NCI-H748 treated with DMSO at 0.1 percent for 48 hours (cell line): ENCODE results near the gene AEBP1.

Experiments
- DNase-seq: peaks from one replicate; lab custom pipeline; 2025; lab: John Stamatoyannopoulos, UW

The AEBP1 gene

DNA sequence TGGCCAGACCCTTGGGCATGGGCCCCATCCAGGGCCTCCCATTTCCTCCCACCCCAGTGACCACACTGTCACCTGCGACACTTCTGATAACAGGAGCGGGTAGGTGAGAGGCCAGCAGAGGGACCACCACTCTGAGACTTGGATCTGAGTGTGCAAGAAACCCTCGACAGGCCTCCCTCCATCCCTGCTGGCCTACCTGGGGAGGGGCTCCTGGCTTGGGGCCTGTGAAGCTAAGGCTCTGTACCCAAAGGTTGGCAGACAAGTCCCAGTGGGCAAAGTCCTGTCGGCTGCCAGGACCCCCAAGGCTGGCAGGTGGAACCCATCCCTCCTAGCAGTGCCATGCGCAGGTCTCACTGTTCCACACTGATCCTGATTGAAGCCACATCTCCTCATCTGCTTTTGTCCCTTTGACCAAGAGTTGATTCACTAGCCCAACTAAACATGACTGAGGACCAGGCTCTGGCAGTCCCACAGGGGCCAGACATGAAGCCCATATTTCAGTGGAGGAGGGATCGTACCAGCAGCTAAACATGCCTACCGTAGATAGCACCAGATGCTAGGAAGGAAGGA is 37.6 kb upstream of the AEBP1 start:
- DNase-seq: no peak

DNA sequence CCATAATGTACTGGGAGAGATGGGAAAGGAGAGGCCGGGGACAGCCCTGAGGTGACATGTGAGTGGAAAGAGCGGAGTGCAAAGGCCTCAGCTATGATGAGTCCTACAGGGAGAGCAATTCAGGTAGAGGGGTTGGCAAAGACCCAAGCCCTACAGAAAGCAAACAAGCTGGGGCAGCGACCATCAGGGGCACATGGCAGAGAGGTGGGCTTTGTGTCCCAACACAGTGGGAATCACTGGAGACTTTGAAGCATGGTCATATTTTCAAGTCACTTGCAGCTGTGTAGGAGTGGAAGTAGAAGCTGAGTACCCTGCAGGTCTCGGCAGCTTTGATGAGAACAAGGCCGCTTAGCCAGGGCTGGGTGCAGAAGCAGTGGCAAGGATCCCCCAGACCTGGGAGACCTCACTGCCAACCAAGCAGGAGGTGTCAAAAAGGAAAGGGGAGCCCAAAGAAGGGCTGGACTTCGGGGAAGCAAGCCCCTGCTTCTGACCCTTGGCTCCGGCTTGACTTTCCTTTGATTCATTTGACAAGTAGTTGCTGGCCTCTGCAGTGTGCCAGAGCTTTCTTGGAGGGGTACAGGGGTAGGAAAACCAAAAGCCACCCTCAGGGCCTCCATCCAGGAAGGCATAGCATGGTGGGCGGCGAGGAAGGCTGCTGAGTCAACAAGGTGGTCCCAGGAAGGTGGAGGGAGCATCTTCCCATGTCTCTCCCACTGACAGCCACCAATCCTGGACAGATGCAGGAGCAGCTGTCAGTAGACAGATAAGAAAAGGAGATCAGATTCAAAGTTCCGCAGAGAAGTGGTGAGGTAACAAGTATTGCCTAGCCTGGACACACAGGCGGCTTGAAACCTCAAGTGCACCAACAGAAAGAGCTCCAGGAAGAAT is 36.8 kb upstream of the AEBP1 start:
- no peak for DNase-seq

DNA sequence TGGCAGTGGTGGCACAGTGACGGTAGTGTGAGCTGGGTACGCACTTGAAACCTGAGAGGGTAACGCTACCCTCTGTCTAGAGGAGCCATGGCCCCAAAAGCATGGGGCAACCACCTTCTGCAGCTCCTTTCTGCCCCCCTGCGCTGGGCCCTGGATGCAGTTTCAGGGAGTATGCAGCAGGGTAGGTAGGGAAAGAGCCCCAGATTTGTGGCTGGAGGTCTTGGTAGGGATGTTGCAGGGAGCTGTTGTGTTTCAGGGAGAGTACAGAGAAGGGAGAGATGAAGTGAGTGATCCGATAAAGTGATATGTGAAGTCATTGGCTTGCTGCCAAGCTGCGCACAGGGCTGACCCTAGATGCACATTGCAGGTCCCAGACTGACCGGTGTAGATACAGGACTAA is 36.1 kb upstream of the AEBP1 start:
- DNase-seq: no peak

DNA sequence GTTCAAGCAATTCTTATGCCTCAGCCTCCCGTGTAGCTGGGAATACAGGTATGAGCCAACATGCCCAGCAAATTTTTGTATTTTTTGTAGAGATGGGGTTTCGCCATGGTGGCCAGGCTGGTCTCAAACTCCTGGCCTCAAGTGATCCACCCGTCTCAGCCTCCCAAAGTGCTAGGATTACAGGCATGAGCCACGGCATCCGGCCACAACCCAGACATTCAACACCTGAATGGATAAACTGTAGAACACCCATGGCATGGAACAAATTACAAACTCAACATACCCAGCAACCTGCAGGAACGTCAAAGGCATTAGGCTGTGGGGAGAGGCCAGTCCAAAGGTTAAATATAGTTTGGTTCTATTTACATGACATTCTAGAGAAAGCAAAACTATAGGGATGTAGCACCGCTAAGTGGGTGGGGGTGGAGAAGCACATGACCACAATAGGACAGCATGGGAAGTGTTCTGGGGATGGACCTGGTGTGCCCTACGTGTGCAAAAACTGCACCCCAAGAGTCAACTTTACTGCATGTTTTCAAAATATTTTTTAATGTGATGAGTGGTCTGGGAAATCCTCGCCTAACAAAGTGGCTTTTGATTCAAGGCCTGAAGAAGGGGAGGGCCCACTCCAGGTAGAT is 32.3 kb upstream of the AEBP1 start:
- DNase-seq: no peak

DNA sequence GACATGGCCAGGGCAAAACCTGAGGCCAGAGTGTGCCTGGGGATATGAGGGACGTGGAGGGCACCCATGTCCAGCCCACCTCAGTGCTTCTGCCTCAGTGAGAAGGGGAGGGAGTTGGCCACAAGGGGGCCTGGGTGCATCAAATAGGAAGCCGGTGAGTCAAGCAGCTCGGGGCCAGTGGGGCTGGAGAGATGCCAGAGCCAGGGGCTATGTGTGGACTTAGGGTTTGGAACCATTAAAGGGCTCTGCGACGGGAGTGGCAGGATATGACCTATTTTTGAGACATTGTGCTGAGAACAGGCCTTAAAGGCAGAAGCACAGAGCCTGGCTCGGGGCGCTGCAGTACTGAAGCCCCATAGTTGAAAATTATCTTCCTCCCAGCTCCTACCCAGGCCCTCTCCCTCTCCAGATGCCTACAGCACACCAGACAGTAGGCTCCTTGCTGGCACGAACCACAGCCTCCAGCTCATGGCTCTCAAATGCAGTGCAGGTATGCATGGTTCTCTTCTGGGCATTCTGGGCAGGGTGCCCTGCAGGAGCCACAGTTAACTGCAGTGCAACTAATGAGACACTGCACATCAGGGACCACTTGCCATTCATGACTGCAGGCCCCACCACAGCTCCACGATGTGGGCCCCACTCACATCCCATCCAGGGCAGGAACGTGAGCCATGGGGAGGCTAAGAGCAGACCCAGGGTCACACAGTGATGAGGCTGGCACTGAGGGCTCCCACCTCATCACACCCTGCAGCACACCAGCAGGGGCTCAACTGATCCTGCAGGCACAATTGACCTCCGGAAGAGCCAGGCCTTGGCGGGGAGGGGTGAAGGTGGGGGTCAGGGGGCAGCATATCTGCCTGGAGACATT is 31.5 kb upstream of the AEBP1 start:
- DNase-seq: peak; percentile 21

DNA sequence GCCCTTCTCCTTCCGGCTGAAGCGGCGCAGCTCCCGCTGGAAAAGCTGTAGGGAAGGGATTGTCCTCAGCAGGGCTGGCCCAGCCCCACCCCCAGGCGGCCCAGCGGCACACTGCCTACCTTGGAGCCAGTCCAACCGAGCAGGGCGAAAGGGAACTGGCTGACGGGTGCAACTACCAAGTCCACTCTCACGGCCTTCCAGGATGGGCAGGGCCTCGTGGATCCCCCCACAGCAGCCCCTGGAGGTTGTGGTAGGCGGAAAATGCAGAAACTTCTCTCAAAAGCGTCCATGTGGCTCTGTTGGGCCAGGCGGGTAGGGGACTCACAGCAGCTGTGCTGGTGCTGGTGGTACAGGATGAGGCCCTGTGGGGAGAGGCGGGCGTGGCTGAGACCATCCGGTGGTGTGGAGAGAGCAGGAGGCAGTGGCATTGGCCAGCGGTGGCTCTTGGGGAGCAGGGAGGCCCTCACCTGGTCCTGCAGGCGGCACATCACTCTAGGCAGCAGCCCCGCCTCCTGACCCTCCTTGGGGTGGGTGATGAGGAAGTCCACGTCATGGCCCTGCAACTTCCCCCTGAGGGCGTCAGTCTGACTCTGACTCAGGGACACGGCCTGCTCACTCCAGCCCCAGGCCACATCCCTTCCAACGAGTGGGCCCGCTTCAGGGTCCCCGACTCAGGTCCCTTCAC is 30.3 kb upstream of the AEBP1 start:
- no peak for DNase-seq

DNA sequence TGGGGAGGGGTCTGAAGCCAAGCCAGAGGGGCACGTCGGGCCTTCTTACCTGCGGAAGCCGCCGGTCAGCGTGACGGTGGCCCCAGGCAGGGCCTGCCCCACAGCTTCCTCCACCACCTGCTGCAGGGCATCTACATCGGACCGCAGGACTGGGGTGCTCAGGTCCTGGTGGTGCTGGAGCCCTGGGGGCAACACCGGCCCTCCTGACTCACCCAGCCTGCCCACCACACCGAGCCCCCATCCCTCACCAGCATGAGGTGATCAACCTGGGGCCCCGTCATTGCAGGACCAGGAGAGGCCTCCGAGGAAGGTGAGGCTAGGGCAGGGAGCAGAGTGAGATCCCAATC is 29.8 kb upstream of the AEBP1 start:
- DNase-seq: no peak

DNA sequence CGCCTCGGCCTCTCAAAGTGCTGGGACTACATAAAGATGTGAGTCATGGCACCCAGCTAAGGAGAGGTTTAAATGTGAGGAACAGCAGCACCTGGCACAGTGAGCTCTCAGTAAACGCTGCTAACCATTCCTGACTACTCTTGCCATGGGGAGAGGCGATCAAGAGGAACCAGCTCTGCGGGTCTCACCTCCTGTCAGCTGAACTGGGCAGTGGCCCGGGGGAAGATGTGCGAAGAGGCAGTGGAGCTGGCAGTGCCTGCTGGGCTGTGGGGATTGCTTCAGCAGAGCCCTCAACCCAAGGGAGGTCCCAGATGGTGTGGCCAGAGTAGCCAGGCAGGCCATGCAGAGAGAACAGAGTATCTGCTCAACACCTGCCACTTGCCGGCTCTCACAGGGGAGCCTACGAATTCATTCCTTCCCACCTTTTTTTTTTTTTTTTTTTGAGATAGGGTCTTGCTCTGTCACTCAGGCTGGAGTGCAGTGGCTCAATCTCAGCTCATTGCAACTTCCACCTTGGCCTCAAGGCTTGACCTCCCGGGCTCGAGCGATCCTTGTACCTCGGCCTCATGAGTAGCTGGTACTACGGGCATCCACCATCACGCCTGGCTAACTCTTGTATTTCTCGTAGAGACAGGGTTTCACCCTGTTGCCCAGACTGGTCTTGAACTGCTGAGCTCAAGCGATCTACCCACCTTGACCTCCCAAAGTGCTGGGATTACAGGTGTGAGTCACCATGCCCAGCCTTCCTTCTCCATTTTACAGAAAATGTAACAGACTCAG is 28.7 kb upstream of the AEBP1 start:
- DNase-seq: no peak

DNA sequence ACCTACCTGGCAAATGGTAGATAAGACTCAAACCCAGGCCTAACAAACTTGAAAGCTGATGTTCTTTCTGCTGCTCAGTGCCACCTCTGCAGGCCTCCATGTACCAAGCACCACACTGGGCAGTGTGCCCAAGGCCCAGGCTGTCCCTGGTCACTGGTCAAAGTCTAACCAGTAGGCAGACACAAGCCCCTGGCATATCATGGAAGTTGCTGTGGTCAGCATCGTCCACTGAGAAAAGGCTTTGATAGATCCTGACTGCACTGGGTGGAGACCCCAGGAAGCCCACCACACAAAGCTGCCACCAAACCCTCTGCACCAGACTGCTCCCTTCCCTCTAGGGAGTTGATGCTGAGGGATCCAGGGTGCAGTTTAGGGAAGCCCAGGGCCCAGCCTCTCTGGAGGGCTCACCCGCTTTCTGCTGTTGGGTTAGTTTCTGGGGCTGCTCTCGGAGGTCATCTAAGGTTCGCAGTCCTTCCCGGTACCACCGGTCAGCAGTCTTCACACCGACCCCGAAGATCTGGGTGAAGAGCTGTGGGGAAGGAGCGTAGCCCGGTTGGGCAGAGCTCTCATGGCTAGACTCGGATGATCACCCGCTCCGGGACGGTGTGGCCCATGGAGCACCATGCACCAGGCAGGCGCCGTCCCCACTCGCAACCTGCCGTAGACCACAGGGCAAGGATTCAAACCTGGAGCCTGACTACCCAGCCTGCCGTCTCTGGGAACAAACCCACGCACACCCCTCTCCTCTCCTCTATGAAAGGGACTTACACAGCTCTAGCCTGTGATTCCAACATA is 27.8 kb upstream of the AEBP1 start:
- DNase-seq: no peak

DNA sequence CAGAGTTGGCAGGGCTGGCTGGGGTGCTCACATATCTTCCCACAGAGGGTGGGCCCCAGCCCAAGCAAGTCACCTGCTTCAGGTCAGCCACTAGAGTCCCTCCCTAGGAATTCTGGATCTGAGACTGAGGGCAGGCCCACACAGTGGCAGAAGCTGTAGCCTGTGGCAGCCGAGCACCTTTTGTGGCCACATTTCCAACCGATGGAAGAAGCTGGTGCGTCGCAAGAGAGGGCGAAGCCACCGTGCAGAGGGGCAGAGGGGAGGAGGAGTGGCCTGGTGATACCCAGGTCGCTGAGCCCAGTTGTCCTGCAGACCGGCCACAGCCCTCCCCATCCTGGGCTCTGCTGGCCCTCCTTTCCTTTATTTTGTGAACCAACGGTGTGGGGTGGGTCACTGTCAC is 27.1 kb upstream of the AEBP1 start:
- no peak for DNase-seq

DNA sequence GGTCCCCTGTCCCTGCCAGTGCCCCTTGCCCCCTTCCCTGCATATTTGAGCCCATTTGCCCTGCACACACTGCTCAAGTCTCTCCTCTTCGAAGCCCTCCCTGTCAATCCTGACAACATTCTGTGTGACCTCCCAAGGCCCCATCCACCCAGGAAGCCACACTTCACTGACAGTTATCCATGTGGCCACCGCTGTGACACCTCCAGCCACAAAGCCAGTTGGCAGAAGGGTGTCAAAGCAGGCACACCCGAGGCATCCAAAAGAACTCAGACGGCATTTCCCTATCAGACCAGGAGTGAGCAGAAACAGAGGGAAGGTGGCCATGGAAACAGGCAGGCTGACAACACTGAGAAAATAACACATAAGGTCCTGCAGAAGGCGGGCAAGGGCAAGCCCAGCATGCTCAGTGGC is 26.5 kb upstream of the AEBP1 start:
- no peak for DNase-seq

DNA sequence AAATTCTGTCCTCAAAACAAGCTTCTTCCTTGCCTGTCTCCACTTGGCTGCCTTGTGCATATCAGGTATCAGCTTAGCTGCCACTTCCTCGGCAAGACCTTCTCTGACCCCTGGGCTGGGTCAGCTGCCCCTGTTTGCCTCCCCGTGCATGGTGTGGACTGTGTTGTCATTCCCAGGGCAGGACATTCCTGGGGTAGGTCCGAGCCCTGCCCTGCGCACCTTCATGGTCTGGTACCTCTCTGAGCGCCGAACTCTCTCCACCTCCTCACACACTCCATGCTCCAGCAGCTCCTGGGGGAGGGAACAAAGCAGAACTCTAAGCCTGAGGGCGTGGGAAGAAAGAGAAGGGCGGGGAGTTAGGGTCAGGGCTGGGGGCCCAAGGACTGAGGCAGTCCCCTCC is 25.6 kb upstream of the AEBP1 start:
- no peak for DNase-seq

DNA sequence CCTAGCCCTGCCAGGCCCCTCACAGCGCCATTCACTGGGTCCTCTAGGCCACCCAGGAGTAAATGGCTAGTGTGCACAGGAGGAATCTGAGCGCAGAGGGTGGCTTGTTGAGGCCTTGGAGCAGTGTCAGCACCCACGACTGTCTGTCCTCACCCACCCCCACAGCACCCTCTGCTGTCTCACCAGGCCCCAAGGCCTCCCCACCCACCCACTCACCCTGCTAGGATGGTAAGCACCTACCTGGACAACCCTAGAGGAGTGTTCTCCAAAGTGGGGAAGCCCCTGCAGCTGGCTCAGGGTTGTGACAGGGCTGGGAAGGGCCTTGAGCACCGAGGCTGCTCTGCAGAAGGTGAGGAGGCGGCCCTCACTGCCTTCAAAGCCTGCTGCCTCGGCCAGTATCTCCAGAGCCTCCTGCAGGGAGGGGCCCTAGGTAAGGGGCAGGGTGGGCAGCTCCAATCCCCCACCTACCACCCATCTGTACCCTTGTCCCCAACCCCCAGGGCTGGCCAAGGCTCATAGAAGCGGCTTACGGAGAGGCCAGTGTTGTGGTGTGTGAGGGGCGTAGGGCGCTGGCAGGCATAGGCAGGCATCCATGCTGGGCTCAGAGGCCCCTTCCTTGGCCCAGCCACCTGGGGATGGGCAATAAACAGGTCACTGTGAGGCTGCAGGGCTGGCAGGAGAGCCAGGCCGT is 24.7 kb upstream of the AEBP1 start:
- DNase-seq: no peak

DNA sequence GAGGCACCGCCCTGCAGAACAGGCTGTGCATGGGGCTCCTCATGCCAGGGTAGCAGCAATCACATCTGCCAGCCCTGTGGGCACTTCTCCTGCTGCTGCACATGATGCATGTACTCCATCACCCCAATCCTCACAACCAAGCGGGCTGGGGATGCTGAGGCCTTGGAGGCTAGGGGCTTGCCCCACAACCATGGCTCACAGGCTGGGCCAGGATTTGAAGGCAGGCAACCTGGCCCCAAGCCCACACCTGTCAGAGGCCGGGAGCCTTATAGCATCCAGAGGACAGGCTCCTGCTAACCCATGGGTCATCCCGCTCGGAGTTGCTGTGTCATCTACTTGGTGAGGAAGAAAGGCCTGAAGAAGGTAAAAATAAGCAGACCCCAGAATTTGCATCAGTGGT is 24.0 kb upstream of the AEBP1 start:
- no peak for DNase-seq

DNA sequence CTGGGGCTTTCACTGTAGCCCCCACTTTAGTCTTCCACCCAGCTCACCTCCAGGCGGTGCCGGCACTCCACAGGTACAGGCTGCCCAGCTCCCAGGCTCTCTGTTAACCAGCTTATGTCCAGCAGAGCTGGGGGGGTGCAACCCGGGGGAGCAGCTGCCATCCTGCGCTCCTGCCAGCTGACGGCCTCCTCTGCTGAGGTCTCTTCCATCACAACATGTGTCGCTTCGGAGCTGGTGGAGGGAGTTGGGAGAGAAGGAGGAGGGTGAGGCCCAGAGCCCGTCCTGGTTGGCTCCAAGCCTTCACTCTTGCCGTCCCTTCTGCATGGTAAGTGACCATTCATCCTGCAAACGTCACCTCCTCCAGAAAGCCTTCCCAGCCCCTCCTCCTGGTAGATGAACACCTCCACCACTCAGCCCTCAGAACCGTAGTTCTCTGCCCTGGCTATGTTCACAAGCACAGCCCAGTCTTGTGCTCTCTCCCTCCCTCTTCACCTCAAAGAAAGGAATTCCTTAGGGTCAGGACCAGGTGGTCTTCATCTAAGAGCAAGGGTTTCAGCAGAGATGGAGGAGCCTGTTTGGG is 23.4 kb upstream of the AEBP1 start:
- no peak for DNase-seq

DNA sequence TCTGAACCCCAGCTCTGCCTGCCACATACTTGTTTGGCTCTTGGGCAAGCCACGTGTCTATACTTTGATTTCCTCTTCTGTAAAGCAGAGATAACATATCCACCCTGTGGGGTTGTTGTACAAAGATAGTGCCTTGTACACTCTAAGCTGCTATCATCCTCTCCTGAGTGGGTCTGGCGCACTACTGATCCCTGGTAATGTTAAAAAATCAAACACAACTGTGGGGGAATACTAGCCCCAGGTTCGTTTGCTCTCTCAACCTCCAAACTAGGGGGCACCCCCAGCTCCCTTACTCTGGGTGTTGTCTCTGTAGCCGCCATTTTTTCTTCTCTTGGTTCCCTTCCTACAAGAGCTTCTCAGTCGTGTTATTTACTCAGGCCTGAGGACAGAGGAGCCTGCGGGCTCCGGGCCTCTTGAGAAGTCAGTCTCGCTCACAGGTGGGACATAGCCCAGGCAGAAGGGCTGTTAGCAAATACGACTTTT is 22.8 kb upstream of the AEBP1 start:
- DNase-seq: no peak

DNA sequence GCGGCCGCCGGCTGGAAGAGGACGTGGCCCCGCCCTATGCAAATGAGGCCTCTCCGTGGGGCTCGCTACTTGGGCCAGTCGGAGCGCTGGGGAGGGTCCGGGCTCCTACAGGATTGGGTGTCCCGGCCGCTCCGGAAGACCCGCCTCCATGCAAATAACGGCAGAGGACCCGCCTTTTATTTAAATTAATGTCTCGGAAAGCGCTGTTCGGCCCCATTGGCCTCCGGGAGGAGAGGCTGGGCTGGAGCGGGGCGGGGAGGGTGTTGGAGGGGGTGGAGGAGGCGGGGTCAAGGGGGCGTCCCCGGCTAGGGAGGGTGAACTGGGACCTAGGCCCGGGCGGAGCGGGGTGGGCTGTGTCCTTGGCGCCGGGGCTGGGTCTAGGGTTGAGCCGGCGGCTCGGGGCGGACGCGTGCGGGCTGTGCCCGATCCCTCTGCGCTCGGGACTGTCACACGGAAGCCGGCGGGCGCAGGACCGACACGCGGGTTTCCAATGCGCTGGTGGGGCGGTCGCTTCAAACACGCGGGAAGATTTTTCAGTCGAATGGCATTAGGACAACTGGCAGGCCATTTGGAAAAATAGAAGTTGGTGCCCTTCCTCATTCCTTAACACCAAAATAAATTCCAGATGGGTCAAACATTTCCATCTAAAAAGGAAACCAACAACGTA is 21.5 kb upstream of the AEBP1 start:
- DNase-seq: peak; percentile 96

DNA sequence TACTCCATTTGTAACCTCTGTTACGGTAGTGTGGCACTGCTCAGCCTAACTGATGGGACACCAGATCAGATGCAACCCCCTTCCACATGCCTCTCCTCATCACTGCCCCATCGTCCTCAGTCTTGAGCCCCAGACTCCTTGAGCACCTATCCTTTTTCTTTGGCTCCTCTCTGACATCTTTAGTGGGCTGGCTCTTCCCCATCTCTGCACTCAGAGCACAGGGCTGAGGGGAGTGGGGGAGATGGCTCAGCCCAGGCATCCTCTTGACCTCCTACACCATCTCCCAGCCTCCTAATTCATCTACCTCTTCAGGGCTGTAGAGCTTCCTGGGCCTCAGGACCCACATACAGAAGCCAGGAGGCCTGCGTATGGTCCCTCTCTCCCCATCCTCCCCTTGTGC is 20.3 kb upstream of the AEBP1 start:
- DNase-seq: no peak

DNA sequence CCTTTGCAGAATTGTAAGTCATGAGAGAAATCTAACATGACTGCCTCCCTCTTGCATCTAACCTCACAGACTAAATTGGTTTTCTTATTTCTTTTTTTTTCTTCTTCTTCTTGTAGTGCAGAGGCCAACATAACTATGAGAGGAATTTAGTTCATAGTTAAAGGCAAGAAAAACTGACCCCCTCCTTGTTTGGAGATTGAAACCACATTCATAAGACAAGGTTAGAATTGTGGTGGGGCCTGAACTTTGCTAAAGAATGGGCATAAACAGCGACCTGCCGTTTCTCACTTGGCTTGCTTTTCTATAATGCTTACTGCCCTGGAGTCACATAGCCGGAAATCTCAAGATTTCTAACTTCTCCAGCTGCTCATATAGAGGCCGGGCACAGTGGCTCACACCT is 19.4 kb upstream of the AEBP1 start:
- no peak for DNase-seq
